CD4-positive, alpha-beta T cell treated with Interleukin-6 at 100 ng/mL for 8 hours (primary cell): Measurements from ENCODE around the gene DRC7.

Experiments used
- DNase-seq: peaks from one replicate; pipeline ENCODE4 v3.0.0-alpha.2; 2020; ENCODE audit warnings: mixed read lengths, low spot score

The DRC7 gene

GRCh38 chr16:57752203-57752580 is 57.6 kb downstream of the DRC7 start:
- no peak for DNase-seq

GRCh38 chr16:57752581-57753447 is 58.2 kb downstream of the DRC7 start:
- DNase-seq, result no peak

DNA sequence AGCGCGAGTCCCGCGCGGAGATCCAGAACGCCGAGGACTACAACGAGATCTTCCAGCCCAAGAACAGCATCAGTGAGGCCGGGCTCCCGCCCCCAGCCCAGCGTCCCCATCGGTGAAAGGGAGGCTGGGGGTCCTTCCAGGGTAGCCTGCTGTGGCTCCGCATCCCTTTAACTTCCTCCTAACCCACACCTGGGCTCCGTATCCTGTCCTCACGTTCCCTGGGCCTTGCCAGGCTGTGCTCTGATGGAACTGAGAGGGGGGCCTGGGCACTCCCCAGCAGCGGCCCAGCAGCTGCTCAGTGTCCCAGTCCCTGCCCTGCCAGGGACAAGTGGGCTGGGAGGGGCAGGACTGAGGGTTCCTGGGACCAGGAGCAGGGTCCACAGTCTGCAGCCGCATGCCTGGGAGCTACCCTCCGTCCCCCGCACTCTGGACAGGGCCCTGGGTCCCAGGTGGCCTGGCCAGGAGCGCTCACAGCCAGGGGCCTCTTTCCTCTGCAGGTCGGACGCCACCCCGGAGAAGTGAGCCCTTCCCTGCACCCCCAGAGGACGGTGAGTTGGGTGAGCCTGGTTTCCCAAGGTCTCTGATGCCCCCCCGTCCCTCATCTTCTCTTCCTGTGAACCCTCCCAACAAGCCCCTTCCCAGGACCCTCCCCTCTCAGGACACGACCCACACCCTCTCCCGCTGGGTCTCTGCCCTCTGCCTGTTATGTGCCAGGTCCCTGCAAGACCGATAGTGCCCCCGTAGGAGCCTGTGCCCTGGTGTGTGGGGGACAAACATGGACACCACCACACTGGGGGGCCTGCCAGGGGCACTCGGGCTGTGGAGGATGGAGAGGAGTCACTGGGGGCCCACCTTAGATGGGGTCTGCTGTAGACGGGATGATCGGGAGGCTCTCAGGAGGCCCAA is 59.1 kb downstream of the DRC7 start:
- no peak for DNase-seq

GRCh38 chr16:57754354-57755060 is 59.9 kb downstream of the DRC7 start:
- no peak for DNase-seq

GRCh38 chr16:57755061-57755684 is 60.6 kb downstream of the DRC7 start:
- no peak for DNase-seq

- DNase-seq, result no peak
Measured at GRCh38 chr16:57755726-57756423, 61.3 kb downstream of the DRC7 start.

- DNase-seq, result no peak
Measured at GRCh38 chr16:57756424-57757325, 62.1 kb downstream of the DRC7 start.

GRCh38 chr16:57757326-57757786 is 62.8 kb downstream of the DRC7 start:
- peak; percentile 81 for DNase-seq

DNA sequence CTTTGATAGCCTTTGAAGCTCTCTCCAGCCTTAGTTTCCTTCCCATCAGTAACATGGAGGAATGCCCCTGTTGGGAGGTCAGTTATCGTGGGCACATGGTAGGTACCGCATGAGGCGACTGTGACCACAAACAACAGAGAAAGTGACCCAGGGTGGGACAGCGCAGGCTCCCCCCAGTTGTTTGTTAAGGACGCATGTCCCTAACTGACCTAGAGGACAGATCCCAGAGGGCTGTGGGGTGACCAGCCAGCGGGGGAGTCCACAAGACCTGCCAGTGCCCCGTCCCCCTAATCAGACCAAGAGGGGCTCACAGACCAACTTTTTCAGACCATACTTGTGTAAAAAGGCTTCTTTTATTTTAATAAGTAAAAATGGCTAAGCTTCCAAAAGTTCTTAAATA is 63.3 kb downstream of the DRC7 start:
- no peak for DNase-seq

DNA sequence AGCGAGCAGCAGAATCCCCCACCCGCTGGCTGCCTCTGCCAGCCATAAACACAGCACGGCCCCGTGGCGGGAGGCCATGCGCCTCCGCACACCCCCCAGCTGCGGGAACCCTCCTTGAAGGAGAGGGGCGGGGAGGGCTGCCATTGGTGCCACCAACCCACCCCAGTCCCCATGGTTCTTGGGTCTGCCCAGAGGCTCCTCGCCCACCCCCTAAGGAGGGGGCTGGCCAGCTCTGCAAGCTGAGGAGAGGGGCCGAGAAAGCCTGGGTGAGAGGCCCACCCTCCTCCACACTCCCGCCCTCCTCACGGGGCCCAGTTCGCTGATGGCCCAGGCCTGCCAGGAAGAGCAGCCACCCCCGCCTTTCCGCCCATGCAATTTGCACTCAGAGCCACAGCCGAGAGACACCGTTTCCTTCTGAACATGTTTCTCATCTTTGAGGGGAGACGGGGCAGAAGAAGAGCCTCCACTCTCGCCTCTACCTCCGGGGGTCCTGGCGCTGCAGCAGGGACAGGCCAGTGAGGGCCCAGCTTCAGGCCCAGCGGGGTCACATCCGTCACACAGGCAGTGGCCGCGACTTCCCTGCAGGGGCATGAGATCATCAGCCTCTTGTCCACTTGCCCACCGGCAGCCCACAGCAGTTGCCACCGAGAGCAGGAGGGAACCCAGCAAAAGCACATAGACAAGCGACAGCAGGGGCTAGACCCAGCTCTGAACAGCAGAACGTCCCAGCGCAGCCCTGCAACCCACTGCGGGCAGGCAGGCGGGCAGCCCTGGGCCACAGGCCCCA is 63.9 kb downstream of the DRC7 start:
- DNase-seq, result no peak

- no peak for DNase-seq
Measured at GRCh38 chr16:57759131-57759530, 64.5 kb downstream of the DRC7 start.

DNA sequence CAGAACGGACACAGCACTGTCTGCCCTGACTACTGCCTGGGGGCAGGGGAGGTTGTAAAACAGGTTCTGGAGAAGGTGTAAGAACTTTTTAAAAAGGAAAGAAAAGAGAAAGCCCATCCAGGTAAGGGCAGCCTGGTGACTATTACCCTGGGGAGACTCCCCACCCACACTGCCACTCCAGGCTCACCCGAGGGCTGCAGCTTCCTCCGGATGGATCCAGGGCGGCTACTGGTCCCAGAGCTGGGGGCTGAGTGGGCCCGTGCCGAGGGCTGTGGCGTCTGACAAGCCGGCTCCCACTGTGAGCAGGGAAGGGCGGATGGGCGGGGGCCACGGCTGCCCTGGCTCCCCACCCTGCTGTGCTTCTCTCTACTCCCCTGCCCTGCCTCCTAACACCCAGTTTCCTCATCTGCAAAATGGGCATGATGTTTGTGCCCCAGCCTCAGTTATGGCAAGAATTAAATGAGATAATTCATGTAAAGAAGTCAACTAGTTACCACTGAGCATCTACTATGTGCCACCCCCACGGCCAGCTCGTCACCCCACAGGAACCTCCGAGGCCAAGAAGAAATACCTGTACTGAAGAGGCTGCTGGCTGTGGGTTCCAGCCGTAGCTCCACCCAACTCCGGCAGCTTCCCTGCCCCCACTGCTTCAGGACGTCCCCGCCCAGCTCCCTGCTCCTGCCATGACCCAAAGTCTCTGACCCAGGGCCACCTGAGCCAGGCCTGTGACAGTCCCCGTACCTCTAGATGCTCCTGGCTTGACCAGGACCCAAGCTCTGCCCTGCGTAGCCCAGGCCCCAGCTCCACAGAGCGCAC is 65.1 kb downstream of the DRC7 start:
- DNase-seq, result no peak

GRCh38 chr16:57760357-57761160 is 66.0 kb downstream of the DRC7 start:
- DNase-seq, result no peak

- no peak for DNase-seq
Measured at GRCh38 chr16:57761301-57761700, 66.7 kb downstream of the DRC7 start.

GRCh38 chr16:57761957-57762356 is 67.4 kb downstream of the DRC7 start:
- no peak for DNase-seq

DNA sequence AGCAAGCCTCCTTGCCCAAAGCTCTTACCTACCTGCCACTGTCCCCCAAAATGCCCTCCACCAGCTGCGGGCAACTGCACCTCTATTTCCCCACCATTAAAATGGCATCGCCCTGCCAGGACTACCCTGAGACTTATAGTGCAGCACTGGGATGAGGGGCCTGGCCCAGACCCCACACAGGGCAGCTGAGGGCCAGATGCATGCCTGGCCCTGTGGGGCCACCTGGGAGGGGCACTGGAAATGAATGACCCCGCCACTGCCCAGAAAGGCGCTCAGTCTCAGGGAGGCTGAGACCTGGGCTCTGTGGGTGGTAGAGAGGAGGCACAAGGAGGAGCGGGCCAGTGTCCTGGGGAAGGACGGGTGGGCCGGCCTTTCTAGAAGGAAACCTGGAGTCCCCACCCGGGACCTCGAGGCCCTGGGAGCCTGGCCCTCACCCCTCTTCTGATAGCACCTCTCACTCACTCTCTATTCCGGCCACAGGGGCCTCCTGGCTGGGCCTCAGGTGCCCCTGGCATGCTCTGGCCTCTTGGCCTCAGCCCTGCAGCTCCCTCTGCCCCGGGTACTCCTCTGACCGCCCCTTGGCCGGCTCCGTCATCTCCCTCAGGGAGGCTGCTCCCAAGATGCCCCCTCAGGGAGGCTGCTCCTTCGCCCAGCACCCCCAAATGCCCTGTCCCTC is 67.9 kb downstream of the DRC7 start:
- DNase-seq, result no peak
